Liver (tissue), 9 donors: ENCODE measurements around the gene GEMIN2. TPM values are rescaled to one million over a fixed set of nuclear protein-coding genes. Genes with fewer than 3 reads are reported as not detected.

Experiments
- DNase-seq: peaks from one replicate; pipeline ENCODE4 v3.0.0-alpha.2; 2017; ENCODE audit warnings: low spot score
- H3K27ac ChIP-seq, 2 donors: one replicate each; pipeline ENCODE4 v1.7.0; 2013; ENCODE audit warnings: inconsistent platforms in 2 of 2, low read length in 2 of 2, control low read depth in 1 of 2, low read depth in 1 of 2, mild to moderate bottlenecking in 1 of 2
- H3K27me3 ChIP-seq, 4 donors: one replicate each; pipeline versions ENCODE4 v1.6.1 to v1.7.0; 2013; ENCODE audit warnings: low read length in 3 of 4, inconsistent platforms in 1 of 4, mild to moderate bottlenecking in 1 of 4, moderate library complexity in 1 of 4; ENCODE audit not compliant: control insufficient read depth in 4 of 4, insufficient read depth in 4 of 4
- H3K36me3 ChIP-seq, 4 donors: one replicate each; pipeline versions ENCODE4 v1.6.1 to v1.7.0; 2013; ENCODE audit warnings: low read length in 3 of 4, mild to moderate bottlenecking in 3 of 4, low read depth in 1 of 4, moderate library complexity in 1 of 4; ENCODE audit not compliant: control insufficient read depth in 4 of 4, insufficient read depth in 3 of 4
- H3K4me1 ChIP-seq, 4 donors: one replicate each; pipeline versions ENCODE4 v1.6.1 to v1.7.0; 2013; ENCODE audit warnings: low read length in 3 of 4, mild to moderate bottlenecking in 3 of 4, moderate library complexity in 1 of 4; ENCODE audit not compliant: control insufficient read depth in 4 of 4, insufficient read depth in 4 of 4
- H3K4me3 ChIP-seq, 3 donors: one replicate each; pipeline versions ENCODE4 v1.6.1 to v1.7.0; 2013; ENCODE audit warnings: low read length in 3 of 3, control low read depth in 1 of 3, low read depth in 1 of 3, mild to moderate bottlenecking in 1 of 3
- H3K9ac ChIP-seq, 2 donors: one replicate each; pipeline ENCODE4 v1.7.0; 2013; ENCODE audit warnings: low read length in 2 of 2, mild to moderate bottlenecking in 2 of 2, moderate library complexity in 2 of 2, control low read depth in 1 of 2, low read depth in 1 of 2
- H3K9me3 ChIP-seq, 4 donors: one replicate each; pipeline versions ENCODE4 v1.6.1 to v1.7.0; 2013; ENCODE audit warnings: low read length in 3 of 4; ENCODE audit not compliant: control insufficient read depth in 4 of 4
- ATF3 ChIP-seq: IDR thresholded peaks from 2 replicates; pipeline ENCODE4 v1.6.1; 2016; ENCODE audit warnings: antibody characterized with exemption
- CTCF ChIP-seq: fragments of 150-350 bp; IDR thresholded peaks from 2 replicates; pipeline ENCODE4 v1.5.1; 2017; ENCODE audit warnings: improper control_type of control experiment, low read depth, low read length; ENCODE audit not compliant: missing input control
- EGR1 ChIP-seq, 2 donors: IDR thresholded peaks; 2 replicates each; pipeline ENCODE4 v1.6.1; 2016 to 2018; ENCODE audit warnings: antibody characterized with exemption in 2 of 2, low read depth in 2 of 2
- FOXA1 ChIP-seq: IDR thresholded peaks from 2 replicates; pipeline ENCODE4 v1.6.1; 2016; ENCODE audit warnings: antibody characterized with exemption
- FOXA2 ChIP-seq: IDR thresholded peaks from 2 replicates; pipeline ENCODE4 v1.6.1; 2016; ENCODE audit warnings: antibody characterized with exemption
- GABPA ChIP-seq, 2 donors: IDR thresholded peaks in 1 of 2; conservative IDR thresholded peaks in 1 of 2; 2 replicates each; pipeline ENCODE4 v1.6.1; 2016; ENCODE audit warnings: antibody characterized with exemption in 2 of 2, mild to moderate bottlenecking in 1 of 2, moderate library complexity in 1 of 2
- HNF4A ChIP-seq, 2 donors: conservative IDR thresholded peaks; 2 replicates each; pipeline ENCODE4 v1.6.1; 2016; ENCODE audit warnings: antibody characterized with exemption in 2 of 2, mild to moderate bottlenecking in 2 of 2
- HNF4G ChIP-seq: IDR thresholded peaks from 2 replicates; pipeline ENCODE4 v1.6.1; 2016; ENCODE audit warnings: antibody characterized with exemption
- JUND ChIP-seq, 2 donors: IDR thresholded peaks; 2 replicates each; pipeline ENCODE4 v1.6.1; 2016; ENCODE audit warnings: antibody characterized with exemption in 2 of 2
- MAX ChIP-seq: IDR thresholded peaks from 2 replicates; pipeline ENCODE4 v1.6.1; 2016; ENCODE audit warnings: antibody characterized with exemption
- NR2F2 ChIP-seq: IDR thresholded peaks from 2 replicates; pipeline ENCODE4 v1.6.1; 2016; ENCODE audit warnings: antibody characterized with exemption
- RAD21 ChIP-seq, 2 donors: IDR thresholded peaks; 2 replicates each; pipeline ENCODE4 v1.6.1; 2016; ENCODE audit warnings: antibody characterized with exemption in 2 of 2, mild to moderate bottlenecking in 2 of 2
- REST ChIP-seq: IDR thresholded peaks from 2 replicates; pipeline ENCODE4 v1.6.1; 2016; ENCODE audit warnings: antibody characterized with exemption, mild to moderate bottlenecking
- RXRA ChIP-seq, 2 donors: IDR thresholded peaks; 2 replicates each; pipeline ENCODE4 v1.6.1; 2017 to 2018; ENCODE audit warnings: antibody characterized with exemption in 2 of 2, mild to moderate bottlenecking in 1 of 2
- TAF1 ChIP-seq: conservative IDR thresholded peaks from 2 replicates; pipeline ENCODE4 v1.6.1; 2016; ENCODE audit warnings: antibody characterized with exemption, mild to moderate bottlenecking
- YY1 ChIP-seq: IDR thresholded peaks from 2 replicates; pipeline ENCODE4 v1.6.1; 2016; ENCODE audit warnings: antibody characterized with exemption, mild to moderate bottlenecking
- WGBS: extraction: QIAGEN DNeasy Blood & Tissue Kit; methylation state at CpG from one replicate; pipeline ENCODE4 v1.1.7; 2013; 5-methylcytosine and 5-hydroxymethylcytosine counted together
- polyA plus RNA-seq, 2 donors: library from polyadenylated mRNA; stranded (reverse) in 1 of 2; unstranded in 1 of 2; fragments of 200-250 nt in 1 of 2; fragments of >200 nt in 1 of 2; fragmentation: Nextera tagmentation in 1 of 2; extraction: Ambion mirVana in 1 of 2; gene quantifications; one replicate each; pipeline versions ENCODE4 v1.2.1 to v1.2.3, GENCODE V29; 2013 to 2015
- total RNA-seq, 2 donors: library from RNA; depleted of rRNA; stranded (reverse); fragments of >200 nt; gene quantifications; one replicate each; pipeline ENCODE4 v1.2.3, GENCODE V29; 2014
- donor health status: healthy.
- donor health status: healthy.
- donor health status: healthy.
- donor health status: healthy.
- donor health status: healthy.

The GEMIN2 gene
- total and polyA plus RNA-seq, 4 donors = 2.8 to 9.0 (median 4.5) TPM

GRCh38 chr14:39071096-39071495, 43.0 kb upstream of the GEMIN2 start:
- no peaks in the 10 kb centered on the region for H3K27me3 ChIP-seq
- no peak overlapping the region for H3K4me3 ChIP-seq
- TF ChIP-seq HNF4G = no peak
- no peak for TF ChIP-seq RXRA (IDR thresholded peaks at IDR 0.05)
- no peak for TF ChIP-seq REST
- no peak for TF ChIP-seq JUND (IDR thresholded peaks at IDR 0.05)
- TF ChIP-seq EGR1 (IDR thresholded peaks at IDR 0.05; ENCODE audit: low read depth in 2 of 2) = no peak
- TF ChIP-seq GABPA (IDR thresholded peaks at IDR 0.05 in 1 of 2, conservative IDR thresholded peaks at IDR 0.05 in 1 of 2) = no peak
- no peak for TF ChIP-seq CTCF
- TF ChIP-seq YY1 = no peak
- TF ChIP-seq FOXA1 = no peak
- TF ChIP-seq MAX = no peak
- no peak for TF ChIP-seq TAF1
- TF ChIP-seq RAD21 (IDR thresholded peaks at IDR 0.05) = no peak
- H3K4me1 ChIP-seq = peaks cover 0 to 8% (median 4%) of the 10 kb centered on the region in 4 donors
- 42% methylated on average over 2 of the region's 2 CpGs for WGBS
- no peak overlapping the region for H3K27ac ChIP-seq
- H3K9ac ChIP-seq = no peak overlapping the region
- no peaks in the 10 kb centered on the region for H3K9me3 ChIP-seq
- DNase-seq = no peak
- H3K36me3 ChIP-seq = peaks cover 10 to 35% (median 20%) of the 10 kb centered on the region in 4 donors

- H3K36me3 ChIP-seq = peaks cover 17 to 51% (median 44%) of the 10 kb centered on the region in 4 donors
- H3K9ac ChIP-seq = no peak overlapping the region
- no peaks in the 10 kb centered on the region for H3K27me3 ChIP-seq
- WGBS = 97% methylated on average over 1 of the region's 1 CpG
- H3K4me3 ChIP-seq = no peak overlapping the region
- TF ChIP-seq GABPA (IDR thresholded peaks at IDR 0.05 in 1 of 2, conservative IDR thresholded peaks at IDR 0.05 in 1 of 2) (no peak), CTCF (no peak), NR2F2 (no peak), RAD21 (IDR thresholded peaks at IDR 0.05) (no peak), YY1 (no peak), HNF4A (conservative IDR thresholded peaks at IDR 0.05) (no peak), EGR1 (IDR thresholded peaks at IDR 0.05; ENCODE audit: low read depth in 2 of 2) (no peak), FOXA2 (no peak), RXRA (IDR thresholded peaks at IDR 0.05) (no peak), ATF3 (no peak), TAF1 (no peak), JUND (IDR thresholded peaks at IDR 0.05) (no peak), FOXA1 (no peak)
- no peak overlapping the region for H3K27ac ChIP-seq
- no peaks in the 10 kb centered on the region for H3K4me1 ChIP-seq
- DNase-seq = no peak
- no peaks in the 10 kb centered on the region for H3K9me3 ChIP-seq
Measured at GRCh38 chr14:39080886-39081285, 33.2 kb upstream of the GEMIN2 start.
